OCI-LY1 (cell line): ENCODE measurements around the gene CCDC138.

Experiments used
- H2AFZ ChIP-seq: fragments of 200-600 bp; sonication (generic), shearing (Covaris generic); 2 replicates; pipeline ENCODE4 v1.6.0; 2014; ENCODE audit warnings: antibody characterized with exemption, mild to moderate bottlenecking, low read length
- H3F3A ChIP-seq: fragments of 200-600 bp; sonication (generic), shearing (Covaris generic); 2 replicates; pipeline ENCODE4 v1.6.0; 2014; ENCODE audit warnings: mild to moderate bottlenecking, antibody characterized with exemption, low read length, moderate library complexity; ENCODE audit not compliant: insufficient read depth
- H3K27ac ChIP-seq: fragments of 200-600 bp; sonication (generic); 2 replicates; pipeline ENCODE4 v1.5.1; 2014; ENCODE audit warnings: low read length, mixed run types, mild to moderate bottlenecking, low read depth; ENCODE audit not compliant: poor library complexity, severe bottlenecking
- H3K27me3 ChIP-seq: fragments of 200-600 bp; sonication (generic); 2 replicates; pipeline ENCODE4 v1.6.0; 2014; ENCODE audit warnings: antibody characterized with exemption, mild to moderate bottlenecking, low read length, moderate library complexity; ENCODE audit not compliant: insufficient read depth
- H3K36me3 ChIP-seq: fragments of 200-600 bp; sonication (generic); 2 replicates; pipeline ENCODE4 v1.6.1; 2014; ENCODE audit warnings: mild to moderate bottlenecking, antibody characterized with exemption, low read length, moderate library complexity, mixed read lengths; ENCODE audit not compliant: insufficient read depth
- H3K4me1 ChIP-seq: fragments of 200-600 bp; sonication (generic); 2 replicates; pipeline ENCODE4 v1.5.1; 2014; ENCODE audit warnings: mild to moderate bottlenecking, low read length, moderate library complexity; ENCODE audit not compliant: insufficient read depth, severe bottlenecking
- H3K4me2 ChIP-seq: fragments of 200-600 bp; sonication (generic), shearing (Covaris generic); 2 replicates; pipeline ENCODE4 v1.6.1; 2014; ENCODE audit warnings: low read length
- H3K4me3 ChIP-seq: fragments of 200-600 bp; sonication (generic); 2 replicates; pipeline ENCODE4 v1.5.1; 2014; ENCODE audit warnings: low read length, low read depth, mild to moderate bottlenecking, mixed read lengths; ENCODE audit not compliant: poor library complexity, severe bottlenecking
- H3K79me2 ChIP-seq: fragments of 200-600 bp; shearing (Covaris generic); 2 replicates; pipeline ENCODE4 v1.6.1; 2016; ENCODE audit warnings: mixed run types, low read length, mixed read lengths; ENCODE audit not compliant: insufficient read depth
- H3K9ac ChIP-seq: fragments of 200-600 bp; sonication (generic), shearing (Covaris generic); 2 replicates; pipeline ENCODE4 v1.6.1; 2014; ENCODE audit warnings: mild to moderate bottlenecking, low read length, mixed read lengths
- H3K9me2 ChIP-seq: fragments of 200-600 bp; sonication (generic), shearing (Covaris generic); 2 replicates; pipeline ENCODE4 v1.6.1; 2014; ENCODE audit warnings: low read depth, mild to moderate bottlenecking, low read length, mixed read lengths
- H3K9me3 ChIP-seq: fragments of 200-600 bp; shearing (Covaris generic); 2 replicates; pipeline ENCODE4 v1.6.1; 2014; ENCODE audit warnings: low read length, mixed read lengths
- H4K20me1 ChIP-seq: fragments of 200-600 bp; sonication (generic), shearing (Covaris generic); 2 replicates; pipeline ENCODE4 v1.6.0; 2016; ENCODE audit warnings: mild to moderate bottlenecking, low read length; ENCODE audit not compliant: insufficient read depth
- CTCF ChIP-seq: fragments of 200-600 bp; sonication (generic), shearing (Covaris generic); IDR thresholded peaks from 2 replicates; pipeline ENCODE4 v1.5.1; 2017; ENCODE audit warnings: mild to moderate bottlenecking, antibody characterized with exemption, low read length, moderate library complexity, mixed read lengths
- EZH2 ChIP-seq: fragments of 200-600 bp; sonication (generic), shearing (Covaris generic); IDR thresholded peaks from 2 replicates; pipeline ENCODE4 v1.8.0; 2017; ENCODE audit warnings: borderline replicate concordance, mixed run types, mild to moderate bottlenecking, antibody characterized with exemption, low read length, moderate library complexity, mixed read lengths

CCDC138 gene

GRCh38 chr2:108912629-108912902 lies 126.0 kb downstream of the CCDC138 start:
- no peak for TF ChIP-seq EZH2
- TF ChIP-seq CTCF = no peak
- H3K27ac ChIP-seq = no peak overlapping the region
- no peaks in the 10 kb centered on the region for H3K9me2 ChIP-seq
- no peaks in the 10 kb centered on the region for H3K4me1 ChIP-seq
- no peak overlapping the region for H3K4me2 ChIP-seq
- no peaks in the 10 kb centered on the region for H3K9me3 ChIP-seq
- no peaks in the 10 kb centered on the region for H3K79me2 ChIP-seq
- H3K4me3 ChIP-seq = no peak overlapping the region
- H3K27me3 ChIP-seq = no peaks in the 10 kb centered on the region
- H3K36me3 ChIP-seq = no peaks in the 10 kb centered on the region
- no peak overlapping the region for H3K9ac ChIP-seq
- H2AFZ ChIP-seq = no peak overlapping the region
- H3F3A ChIP-seq = no peaks in the 10 kb centered on the region
- no peaks in the 10 kb centered on the region for H4K20me1 ChIP-seq

- H3K4me2 ChIP-seq = no peak overlapping the region
These were observed 129.7 kb downstream of the CCDC138 start for GRCh38 chr2:108916122-108916795.

GRCh38 chr2:108916796-108917421 lies 130.3 kb downstream of the CCDC138 start:
- Histone ChIP-seq H3K9me2 (no peaks in the 10 kb centered on the region), H3K36me3 (no peaks in the 10 kb centered on the region), H3K27me3 (no peaks in the 10 kb centered on the region), H3K9ac (no peak overlapping the region), H3F3A (no peaks in the 10 kb centered on the region), H4K20me1 (no peaks in the 10 kb centered on the region), H3K4me2 (no peak overlapping the region), H3K4me3 (no peak overlapping the region), H3K27ac (no peak overlapping the region), H3K79me2 (no peaks in the 10 kb centered on the region), H3K4me1 (no peaks in the 10 kb centered on the region), H3K9me3 (no peaks in the 10 kb centered on the region), H2AFZ (no peak overlapping the region)
- TF ChIP-seq EZH2 = no peak
- no peak for TF ChIP-seq CTCF

More at GRCh38 chr2:108916122-108916795, 129.7 kb downstream of the CCDC138 start:
- no peaks in the 10 kb centered on the region for H3K9me3 ChIP-seq
- H4K20me1 ChIP-seq = no peaks in the 10 kb centered on the region
- H3K36me3 ChIP-seq = no peaks in the 10 kb centered on the region
- no peak overlapping the region for H3K27ac ChIP-seq
- no peaks in the 10 kb centered on the region for H3F3A ChIP-seq
- H3K79me2 ChIP-seq = no peaks in the 10 kb centered on the region
- H3K9ac ChIP-seq = no peak overlapping the region
- H3K4me3 ChIP-seq = no peak overlapping the region
- no peaks in the 10 kb centered on the region for H3K4me1 ChIP-seq
- TF ChIP-seq EZH2 (no peak), CTCF (no peak)
- H3K9me2 ChIP-seq = no peaks in the 10 kb centered on the region
- no peak overlapping the region for H2AFZ ChIP-seq
- no peaks in the 10 kb centered on the region for H3K27me3 ChIP-seq
